ENCODE measurements around the gene RNF126.
"Not testable (repeated sequence)": the region's sequence is repeated elsewhere in the genome, so short reads cannot be mapped to it uniquely, and the experiment has no call there.

RNF126 gene

DNA sequence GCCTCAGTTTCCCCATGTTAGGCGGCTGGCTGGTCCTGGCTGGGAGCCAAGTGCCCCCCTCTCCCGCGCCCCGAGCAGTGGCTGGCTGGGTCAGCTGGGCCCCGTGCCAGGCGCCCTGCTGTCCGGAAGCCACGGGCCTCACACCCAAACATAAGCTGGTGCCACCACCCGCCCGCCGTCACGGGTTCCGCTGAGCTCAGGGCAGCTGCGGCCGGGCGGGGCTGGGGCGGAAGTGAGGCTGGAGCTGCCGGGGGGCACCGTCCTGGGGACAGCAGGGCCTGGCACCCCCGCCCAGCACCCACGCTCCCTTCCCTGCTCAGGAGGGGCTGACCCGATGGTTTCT is 54.0 kb downstream of the RNF126 start:
- DNase-seq, result peak; percentile 54 to 78

DNA sequence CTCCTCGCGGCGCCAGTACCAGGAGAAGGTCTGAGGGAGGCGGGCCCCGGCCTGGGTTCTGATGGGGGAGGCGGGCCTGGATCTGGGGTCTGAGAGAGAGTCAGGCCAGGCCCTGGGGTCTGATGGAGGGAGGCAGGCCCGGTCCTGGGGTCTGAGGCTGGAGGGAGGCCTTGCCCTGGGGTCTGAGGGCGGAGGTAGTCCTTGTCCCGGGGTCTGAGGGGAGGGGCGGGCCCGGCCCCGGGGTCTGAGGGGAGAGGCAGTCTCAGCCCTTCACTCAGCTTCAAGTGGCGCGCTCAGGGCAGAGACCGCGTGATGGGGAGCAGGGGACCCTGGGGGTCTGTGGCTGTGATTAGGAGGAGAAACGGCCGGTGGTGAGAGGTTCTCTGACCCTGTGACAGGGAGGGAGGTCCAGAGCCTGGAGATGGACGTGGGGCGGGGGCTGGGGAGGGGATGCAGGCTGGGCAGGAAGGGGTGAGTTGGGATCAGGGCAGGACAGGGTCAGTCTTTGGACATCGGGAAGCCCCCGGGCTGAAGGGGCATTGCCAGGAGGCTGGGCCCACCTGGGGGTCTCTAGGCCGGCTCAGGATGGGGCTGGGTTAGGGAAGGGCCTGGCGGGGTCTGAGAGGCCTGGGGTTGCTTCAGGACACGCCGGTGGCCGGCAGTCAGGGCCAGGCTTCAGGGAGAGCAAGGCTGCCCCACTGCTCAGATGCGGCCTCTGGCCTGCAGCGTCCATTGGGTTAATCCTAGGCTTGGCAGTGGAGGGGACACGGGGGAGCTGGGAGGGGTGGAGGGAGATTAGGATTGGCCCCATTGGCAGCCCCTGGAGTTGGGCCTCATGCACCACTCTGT is 54.6 kb downstream of the RNF126 start:
- no peak for DNase-seq

DNA sequence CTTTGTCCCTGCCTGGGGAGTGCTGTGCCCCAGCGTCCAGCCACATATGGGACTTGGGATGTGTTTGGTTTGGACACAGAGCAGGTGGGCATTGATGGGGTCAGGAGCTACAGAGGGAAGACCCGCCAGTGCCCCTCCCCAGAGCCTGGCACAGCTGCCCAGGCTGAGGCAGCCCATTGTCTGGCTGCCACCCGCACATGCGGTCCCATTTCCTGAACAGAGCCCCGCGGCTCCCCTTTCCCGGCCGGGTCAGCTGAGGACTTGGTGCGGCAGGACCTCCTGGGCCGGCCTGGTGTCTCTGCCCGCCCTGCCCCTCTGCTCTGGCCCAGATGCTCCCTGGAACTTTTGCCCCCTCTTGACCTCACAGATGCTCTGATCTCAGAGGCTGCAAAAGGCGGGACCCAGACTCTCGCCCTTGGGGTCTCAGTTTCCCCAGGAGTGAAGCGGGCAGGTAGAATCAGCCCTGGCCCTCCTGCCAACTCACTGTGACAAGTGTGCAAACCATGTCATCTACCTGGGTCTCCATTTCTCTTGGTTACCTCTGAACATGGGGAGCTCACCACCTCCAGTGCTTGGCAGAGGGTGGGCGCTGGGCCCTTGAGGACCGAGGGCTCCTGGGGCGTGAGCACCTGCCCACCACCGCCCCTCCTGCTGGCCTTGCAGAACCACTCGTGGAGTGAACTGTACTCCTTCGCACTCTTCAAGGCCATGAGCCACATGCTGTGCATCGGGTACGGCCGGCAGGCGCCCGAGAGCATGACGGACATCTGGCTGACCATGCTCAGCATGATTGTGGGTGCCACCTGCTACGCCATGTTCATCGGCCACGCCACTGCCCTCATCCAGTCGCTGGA is 55.5 kb downstream of the RNF126 start:
- no peak for DNase-seq

DNA sequence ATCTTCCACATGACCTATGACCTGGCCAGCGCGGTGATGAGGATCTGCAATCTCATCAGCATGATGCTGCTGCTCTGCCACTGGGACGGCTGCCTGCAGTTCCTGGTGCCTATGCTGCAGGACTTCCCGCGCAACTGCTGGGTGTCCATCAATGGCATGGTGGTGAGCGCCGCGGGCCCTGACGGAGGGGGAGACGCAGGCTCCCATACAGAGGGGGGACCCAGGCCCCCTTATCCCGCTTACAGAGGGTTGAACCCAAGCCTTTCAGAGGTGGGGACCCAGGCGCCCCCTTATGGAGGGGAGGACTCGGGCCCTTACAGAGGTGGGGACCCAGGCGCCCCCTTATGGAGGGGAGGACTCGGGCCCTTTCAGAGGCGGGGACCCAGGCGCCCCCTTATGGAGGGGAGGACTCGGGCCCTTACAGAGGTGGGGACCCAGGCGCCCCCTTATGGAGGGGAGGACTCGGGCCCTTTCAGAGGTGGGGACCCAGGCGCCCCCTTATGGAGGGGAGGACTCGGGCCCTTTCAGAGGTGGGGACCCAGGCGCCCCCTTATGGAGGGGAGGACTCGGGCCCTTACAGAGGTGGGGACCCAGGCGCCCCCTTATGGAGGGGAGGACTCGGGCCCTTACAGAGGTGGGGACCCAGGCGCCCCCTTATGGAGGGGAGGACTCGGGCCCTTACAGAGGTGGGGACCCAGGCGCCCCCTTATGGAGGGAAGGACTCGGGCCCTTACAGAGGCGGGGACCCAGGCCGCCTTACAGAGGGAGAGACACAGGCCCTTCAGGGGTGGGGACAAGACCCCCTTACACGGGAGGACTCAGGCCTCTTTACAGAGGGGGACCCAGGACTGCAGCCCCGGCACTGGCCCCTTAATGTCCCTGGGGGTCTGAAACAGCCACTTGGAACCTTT is 57.7 kb downstream of the RNF126 start:
- not testable (repeated sequence) for DNase-seq

DNA sequence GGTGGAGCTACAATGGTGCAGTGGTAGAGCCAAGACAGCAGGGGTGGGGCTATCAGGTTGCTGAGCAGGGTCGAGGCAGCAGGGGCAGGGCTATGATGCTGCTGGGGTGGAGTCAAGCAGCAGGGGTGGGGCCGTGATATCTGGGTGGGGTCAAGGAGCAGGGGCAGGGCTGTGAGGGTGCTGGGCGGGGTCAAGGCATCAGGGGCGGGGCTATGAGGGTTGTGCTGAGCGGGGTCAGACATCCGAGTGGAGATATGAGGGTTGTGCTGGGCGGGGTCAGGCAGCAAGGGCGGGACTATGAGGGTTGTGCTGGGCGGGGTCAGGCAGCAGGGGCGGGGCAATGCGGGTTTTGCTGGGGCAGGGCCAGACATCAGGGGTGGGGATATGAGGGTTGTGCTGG is 58.7 kb downstream of the RNF126 start:
- no peak for DNase-seq

DNA sequence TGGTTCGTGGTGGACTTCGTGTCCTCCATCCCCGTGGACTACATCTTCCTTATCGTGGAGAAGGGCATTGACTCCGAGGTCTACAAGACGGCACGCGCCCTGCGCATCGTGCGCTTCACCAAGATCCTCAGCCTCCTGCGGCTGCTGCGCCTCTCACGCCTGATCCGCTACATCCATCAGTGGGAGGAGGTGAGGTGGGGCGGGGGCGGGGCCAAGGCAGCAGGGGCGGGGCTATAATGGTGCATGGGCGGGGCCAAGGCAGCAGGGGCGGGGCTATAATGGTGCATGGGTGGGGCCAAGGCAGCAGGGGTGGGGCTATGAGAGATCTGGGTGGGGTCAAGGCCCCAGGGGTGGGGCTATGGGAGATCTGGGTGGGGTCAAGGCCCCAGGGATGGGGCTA is 59.2 kb downstream of the RNF126 start:
- DNase-seq, result not testable (repeated sequence)

DNA sequence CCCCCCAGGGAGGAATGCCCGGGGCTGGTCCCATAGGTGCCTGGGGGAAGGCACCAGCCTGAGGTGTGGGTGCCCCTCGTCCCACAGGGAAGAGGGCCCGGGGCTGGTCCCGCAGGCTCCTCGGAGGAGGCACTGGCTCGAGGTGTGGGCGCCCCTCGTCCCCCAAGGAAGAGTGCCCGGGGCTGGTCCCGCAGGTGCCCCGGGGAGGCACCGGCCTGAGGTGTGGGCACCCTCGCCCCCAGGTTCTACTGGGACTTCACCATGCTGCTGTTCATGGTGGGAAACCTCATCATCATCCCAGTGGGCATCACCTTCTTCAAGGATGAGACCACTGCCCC is 59.7 kb downstream of the RNF126 start:
- DNase-seq, result not testable (repeated sequence)

DNA sequence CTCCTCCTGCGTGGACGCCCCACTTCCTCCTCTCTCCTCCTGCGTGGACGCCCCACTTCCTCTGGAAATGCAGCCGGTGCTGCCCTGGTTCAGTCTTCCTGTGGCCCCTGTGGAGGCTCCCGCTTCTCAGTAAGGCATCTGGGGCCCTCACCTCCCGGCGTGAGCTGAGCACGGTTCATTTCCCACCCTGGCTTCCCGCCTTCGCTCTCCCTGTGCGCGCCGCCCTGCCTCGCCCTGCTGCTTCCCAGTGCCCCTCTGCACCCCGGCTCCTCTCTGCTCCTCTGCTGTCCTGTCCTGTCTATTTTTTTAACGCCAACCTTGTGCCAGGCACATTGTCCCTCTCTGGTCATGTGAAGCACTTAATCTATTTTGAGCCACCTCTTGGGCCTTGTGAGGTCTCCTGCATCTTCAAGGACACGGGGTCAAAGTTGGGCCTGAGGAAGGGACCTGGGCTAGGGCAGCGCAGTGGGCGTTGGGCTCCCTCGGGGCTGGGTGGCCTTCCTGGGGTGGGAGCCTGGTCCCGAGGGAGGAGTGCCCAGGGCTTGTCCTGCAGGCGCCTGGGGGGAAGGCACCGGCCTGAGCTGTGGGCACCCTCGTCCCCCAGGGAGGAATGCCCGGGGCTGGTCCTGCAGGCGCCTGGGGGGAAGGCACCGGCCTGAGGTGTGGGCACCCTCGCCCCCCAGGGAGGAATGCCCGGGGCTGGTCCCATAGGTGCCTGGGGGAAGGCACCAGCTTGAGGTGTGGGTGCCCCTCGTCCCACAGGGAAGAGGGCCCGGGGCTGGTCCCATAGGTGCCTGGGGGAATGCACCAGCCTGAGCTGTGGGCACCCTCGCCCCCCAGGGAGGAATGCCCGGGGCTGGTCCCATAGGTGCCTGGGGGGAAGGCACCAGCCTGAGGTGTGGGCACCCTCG is 60.4 kb downstream of the RNF126 start:
- DNase-seq, result no peak

DNA sequence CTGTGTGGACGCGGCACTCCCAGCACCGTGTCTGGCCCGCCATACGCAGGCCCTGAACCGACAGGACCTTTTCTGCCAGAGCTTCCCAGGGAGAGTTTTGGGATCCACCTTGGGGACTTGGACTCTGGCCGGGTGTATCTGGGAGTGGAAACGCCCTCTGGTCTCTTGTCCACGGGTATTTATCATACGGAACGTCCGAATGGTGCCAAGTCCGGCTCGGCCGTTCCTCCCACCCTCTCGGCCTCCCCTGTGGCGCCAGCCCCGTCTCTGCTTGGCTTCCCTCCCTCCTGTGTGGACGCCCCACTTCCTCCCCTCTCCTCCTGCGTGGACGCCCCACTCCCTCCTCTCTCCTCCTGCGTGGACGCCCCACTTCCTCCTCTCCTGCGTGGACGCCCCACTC is 61.2 kb downstream of the RNF126 start:
- DNase-seq, result no peak

DNA sequence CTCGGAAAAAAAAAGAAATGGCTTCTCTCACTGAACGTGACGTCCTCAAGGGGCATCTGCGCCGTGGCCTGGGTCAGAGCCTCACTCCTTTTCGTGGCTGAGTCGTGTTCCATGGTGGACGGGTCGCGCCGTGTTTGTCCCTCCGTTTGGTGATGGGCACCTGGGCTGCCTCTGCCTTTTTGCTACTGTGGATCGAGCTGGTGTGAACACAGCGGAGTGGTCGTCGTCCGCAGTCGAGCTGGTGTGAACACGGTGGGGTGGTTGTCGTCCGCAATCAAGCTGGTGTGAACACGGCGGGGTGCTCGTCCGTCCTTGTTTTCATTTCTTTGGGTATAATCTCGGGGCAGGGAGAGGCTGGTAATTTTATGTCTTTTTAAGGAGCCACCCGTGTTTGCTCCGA is 61.7 kb downstream of the RNF126 start:
- DNase-seq, result no peak

Data from hippocampal formation (tissue), 2 donors.